Measurements from ENCODE around the gene PTPN9.
"Not testable (repeated sequence)": the region's sequence is repeated elsewhere in the genome, so short reads cannot be mapped to it uniquely, and the experiment has no call there.

The PTPN9 gene

GRCh38 chr15:75531041-75531450 is 48.1 kb downstream of the PTPN9 start:
- TF ChIP-seq, protein P1, sequence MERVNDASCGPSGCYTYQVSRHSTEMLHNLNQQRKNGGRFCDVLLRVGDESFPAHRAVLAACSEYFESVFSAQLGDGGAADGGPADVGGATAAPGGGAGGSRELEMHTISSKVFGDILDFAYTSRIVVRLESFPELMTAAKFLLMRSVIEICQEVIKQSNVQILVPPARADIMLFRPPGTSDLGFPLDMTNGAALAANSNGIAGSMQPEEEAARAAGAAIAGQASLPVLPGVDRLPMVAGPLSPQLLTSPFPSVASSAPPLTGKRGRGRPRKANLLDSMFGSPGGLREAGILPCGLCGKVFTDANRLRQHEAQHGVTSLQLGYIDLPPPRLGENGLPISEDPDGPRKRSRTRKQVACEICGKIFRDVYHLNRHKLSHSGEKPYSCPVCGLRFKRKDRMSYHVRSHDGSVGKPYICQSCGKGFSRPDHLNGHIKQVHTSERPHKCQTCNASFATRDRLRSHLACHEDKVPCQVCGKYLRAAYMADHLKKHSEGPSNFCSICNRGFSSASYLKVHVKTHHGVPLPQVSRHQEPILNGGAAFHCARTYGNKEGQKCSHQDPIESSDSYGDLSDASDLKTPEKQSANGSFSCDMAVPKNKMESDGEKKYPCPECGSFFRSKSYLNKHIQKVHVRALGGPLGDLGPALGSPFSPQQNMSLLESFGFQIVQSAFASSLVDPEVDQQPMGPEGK (CRISPR knock-in tag; IDR thresholded peaks at IDR 0.05; ENCODE audit: borderline replicate concordance): no peak
- TF ChIP-seq BACH2 (CRISPR knock-in tag; IDR thresholded peaks at IDR 0.05; ENCODE audit: borderline replicate concordance): no peak
- TF ChIP-seq, protein P2, sequence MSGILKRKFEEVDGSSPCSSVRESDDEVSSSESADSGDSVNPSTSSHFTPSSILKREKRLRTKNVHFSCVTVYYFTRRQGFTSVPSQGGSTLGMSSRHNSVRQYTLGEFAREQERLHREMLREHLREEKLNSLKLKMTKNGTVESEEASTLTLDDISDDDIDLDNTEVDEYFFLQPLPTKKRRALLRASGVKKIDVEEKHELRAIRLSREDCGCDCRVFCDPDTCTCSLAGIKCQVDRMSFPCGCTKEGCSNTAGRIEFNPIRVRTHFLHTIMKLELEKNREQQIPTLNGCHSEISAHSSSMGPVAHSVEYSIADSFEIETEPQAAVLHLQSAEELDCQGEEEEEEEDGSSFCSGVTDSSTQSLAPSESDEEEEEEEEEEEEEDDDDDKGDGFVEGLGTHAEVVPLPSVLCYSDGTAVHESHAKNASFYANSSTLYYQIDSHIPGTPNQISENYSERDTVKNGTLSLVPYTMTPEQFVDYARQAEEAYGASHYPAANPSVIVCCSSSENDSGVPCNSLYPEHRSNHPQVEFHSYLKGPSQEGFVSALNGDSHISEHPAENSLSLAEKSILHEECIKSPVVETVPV (CRISPR knock-in tag; IDR thresholded peaks at IDR 0.05): no peak
- TF ChIP-seq GLIS3 (CRISPR knock-in tag; IDR thresholded peaks at IDR 0.05): no peak
- TF ChIP-seq, protein P3, sequence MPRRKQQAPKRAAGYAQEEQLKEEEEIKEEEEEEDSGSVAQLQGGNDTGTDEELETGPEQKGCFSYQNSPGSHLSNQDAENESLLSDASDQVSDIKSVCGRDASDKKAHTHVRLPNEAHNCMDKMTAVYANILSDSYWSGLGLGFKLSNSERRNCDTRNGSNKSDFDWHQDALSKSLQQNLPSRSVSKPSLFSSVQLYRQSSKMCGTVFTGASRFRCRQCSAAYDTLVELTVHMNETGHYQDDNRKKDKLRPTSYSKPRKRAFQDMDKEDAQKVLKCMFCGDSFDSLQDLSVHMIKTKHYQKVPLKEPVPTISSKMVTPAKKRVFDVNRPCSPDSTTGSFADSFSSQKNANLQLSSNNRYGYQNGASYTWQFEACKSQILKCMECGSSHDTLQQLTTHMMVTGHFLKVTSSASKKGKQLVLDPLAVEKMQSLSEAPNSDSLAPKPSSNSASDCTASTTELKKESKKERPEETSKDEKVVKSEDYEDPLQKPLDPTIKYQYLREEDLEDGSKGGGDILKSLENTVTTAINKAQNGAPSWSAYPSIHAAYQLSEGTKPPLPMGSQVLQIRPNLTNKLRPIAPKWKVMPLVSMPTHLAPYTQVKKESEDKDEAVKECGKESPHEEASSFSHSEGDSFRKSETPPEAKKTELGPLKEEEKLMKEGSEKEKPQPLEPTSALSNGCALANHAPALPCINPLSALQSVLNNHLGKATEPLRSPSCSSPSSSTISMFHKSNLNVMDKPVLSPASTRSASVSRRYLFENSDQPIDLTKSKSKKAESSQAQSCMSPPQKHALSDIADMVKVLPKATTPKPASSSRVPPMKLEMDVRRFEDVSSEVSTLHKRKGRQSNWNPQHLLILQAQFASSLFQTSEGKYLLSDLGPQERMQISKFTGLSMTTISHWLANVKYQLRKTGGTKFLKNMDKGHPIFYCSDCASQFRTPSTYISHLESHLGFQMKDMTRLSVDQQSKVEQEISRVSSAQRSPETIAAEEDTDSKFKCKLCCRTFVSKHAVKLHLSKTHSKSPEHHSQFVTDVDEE (CRISPR knock-in tag; IDR thresholded peaks at IDR 0.05): no peak
- ATAC-seq: peak; percentile 38; the same call in 2 of the 3 replicates

DNA sequence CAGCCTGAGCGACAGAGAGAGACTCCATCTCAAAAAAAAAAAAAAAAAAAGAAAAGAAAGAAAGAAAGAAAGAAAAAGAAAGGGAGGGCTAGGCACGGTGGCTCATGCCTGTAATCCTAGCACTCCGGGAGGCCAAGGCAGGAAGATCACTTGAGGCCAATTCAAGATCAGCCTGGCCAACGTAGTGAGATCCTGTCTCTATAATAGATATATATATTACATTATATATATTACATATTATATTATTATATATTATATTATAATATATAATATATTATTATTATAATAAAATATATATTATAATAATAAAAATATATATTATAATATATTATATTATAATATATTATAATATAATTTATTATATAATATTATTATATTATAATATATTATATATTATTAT is 48.9 kb downstream of the PTPN9 start:
- no peak for TF ChIP-seq TCF4 (CRISPR knock-in tag; IDR thresholded peaks at IDR 0.05; ENCODE audit: borderline replicate concordance)
- no peak for TF ChIP-seq BACH2 (CRISPR knock-in tag; IDR thresholded peaks at IDR 0.05; ENCODE audit: borderline replicate concordance)
- TF ChIP-seq RARB (CRISPR knock-in tag; IDR thresholded peaks at IDR 0.05): no peak
- no peak for TF ChIP-seq ZC3H10 (CRISPR knock-in tag; IDR thresholded peaks at IDR 0.05)
- no peak for TF ChIP-seq TOX (CRISPR knock-in tag; IDR thresholded peaks at IDR 0.05; ENCODE audit: borderline replicate concordance)
- TF ChIP-seq ZNF70 (CRISPR knock-in tag; IDR thresholded peaks at IDR 0.05): no peak
- no peak for TF ChIP-seq ZNF565 (CRISPR knock-in tag; conservative IDR thresholded peaks at IDR 0.05; ENCODE audit: low read depth)
- TF ChIP-seq, protein P2 (CRISPR knock-in tag; IDR thresholded peaks at IDR 0.05): no peak
- TF ChIP-seq CSDC2 (CRISPR knock-in tag; IDR thresholded peaks at IDR 0.05): no peak
- no peak for ATAC-seq

DNA sequence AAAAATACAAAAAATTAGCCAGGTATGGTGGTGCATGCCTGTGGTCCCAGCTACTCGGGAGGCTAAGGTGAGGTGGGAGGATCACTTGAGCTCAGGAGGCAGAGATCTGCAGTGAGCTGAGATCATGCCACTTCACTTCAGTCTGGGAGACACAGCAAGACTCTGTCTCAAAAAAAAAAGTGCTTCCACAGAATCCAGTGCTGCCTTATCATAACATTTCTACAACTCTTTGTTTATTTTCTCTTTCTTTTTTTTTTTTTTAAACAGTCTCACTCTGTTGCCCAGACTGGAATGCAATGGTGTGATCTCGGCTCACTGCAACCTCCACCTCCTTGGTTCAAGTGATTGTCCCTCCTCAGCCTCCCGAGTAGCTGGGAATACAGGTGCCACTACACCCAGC is 53.4 kb downstream of the PTPN9 start:
- not testable (repeated sequence) for ATAC-seq

GRCh38 chr15:75523011-75523410 is 56.1 kb downstream of the PTPN9 start:
- ATAC-seq: no peak
- TF ChIP-seq TCF4 (CRISPR knock-in tag; IDR thresholded peaks at IDR 0.05; ENCODE audit: borderline replicate concordance) (no peak), ZFP3 (CRISPR knock-in tag; IDR thresholded peaks at IDR 0.05) (no peak), OSR1 (CRISPR knock-in tag; IDR thresholded peaks at IDR 0.05) (no peak), SNAI2 (CRISPR knock-in tag; IDR thresholded peaks at IDR 0.05) (no peak), GLIS3 (CRISPR knock-in tag; IDR thresholded peaks at IDR 0.05) (no peak), ZNF565 (CRISPR knock-in tag; conservative IDR thresholded peaks at IDR 0.05; ENCODE audit: low read depth) (no peak), BACH2 (CRISPR knock-in tag; IDR thresholded peaks at IDR 0.05; ENCODE audit: borderline replicate concordance) (no peak), ZC3H10 (CRISPR knock-in tag; IDR thresholded peaks at IDR 0.05) (no peak), ISL1 (CRISPR knock-in tag; IDR thresholded peaks at IDR 0.05) (no peak), TOX (CRISPR knock-in tag; IDR thresholded peaks at IDR 0.05; ENCODE audit: borderline replicate concordance) (no peak), ESRRG (CRISPR knock-in tag; IDR thresholded peaks at IDR 0.05) (no peak)
- TF ChIP-seq, protein P4, sequence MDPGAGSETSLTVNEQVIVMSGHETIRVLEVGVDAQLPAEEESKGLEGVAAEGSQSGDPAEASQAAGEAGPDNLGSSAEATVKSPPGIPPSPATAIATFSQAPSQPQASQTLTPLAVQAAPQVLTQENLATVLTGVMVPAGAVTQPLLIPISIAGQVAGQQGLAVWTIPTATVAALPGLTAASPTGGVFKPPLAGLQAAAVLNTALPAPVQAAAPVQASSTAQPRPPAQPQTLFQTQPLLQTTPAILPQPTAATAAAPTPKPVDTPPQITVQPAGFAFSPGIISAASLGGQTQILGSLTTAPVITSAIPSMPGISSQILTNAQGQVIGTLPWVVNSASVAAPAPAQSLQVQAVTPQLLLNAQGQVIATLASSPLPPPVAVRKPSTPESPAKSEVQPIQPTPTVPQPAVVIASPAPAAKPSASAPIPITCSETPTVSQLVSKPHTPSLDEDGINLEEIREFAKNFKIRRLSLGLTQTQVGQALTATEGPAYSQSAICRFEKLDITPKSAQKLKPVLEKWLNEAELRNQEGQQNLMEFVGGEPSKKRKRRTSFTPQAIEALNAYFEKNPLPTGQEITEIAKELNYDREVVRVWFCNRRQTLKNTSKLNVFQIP (CRISPR knock-in tag; IDR thresholded peaks at IDR 0.05; ENCODE audit: borderline replicate concordance, low read depth): no peak
- TF ChIP-seq, protein P1 (CRISPR knock-in tag; IDR thresholded peaks at IDR 0.05; ENCODE audit: borderline replicate concordance): no peak
- TF ChIP-seq, protein P5, sequence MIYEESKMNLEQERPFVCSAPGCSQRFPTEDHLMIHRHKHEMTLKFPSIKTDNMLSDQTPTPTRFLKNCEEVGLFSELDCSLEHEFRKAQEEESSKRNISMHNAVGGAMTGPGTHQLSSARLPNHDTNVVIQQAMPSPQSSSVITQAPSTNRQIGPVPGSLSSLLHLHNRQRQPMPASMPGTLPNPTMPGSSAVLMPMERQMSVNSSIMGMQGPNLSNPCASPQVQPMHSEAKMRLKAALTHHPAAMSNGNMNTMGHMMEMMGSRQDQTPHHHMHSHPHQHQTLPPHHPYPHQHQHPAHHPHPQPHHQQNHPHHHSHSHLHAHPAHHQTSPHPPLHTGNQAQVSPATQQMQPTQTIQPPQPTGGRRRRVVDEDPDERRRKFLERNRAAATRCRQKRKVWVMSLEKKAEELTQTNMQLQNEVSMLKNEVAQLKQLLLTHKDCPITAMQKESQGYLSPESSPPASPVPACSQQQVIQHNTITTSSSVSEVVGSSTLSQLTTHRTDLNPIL (CRISPR knock-in tag; IDR thresholded peaks at IDR 0.05; ENCODE audit: low read depth): no peak
- TF ChIP-seq, protein P3 (CRISPR knock-in tag; IDR thresholded peaks at IDR 0.05): no peak

Measured in SK-N-SH treated with all-trans-retinoic acid at 6 μM for 48 hours (cell line).